Right atrium auricular region (tissue), 2 donors: Measurements from ENCODE around the gene LCN12. TPM values are rescaled to one million over a fixed set of nuclear protein-coding genes. Genes with fewer than 3 reads are reported as not detected.

ENCODE experiments used
- DNase-seq: peaks from one replicate; pipeline ENCODE4 v3.0.0-alpha.2; 2019; ENCODE audit warnings: low spot score
- H3K27ac ChIP-seq, 2 donors: fragments of 200-600 bp; sonication (generic); 1 replicate in 1 of 2; 2 replicates in 1 of 2; pipeline ENCODE4 v1.5.1; 2016 to 2019
- H3K27me3 ChIP-seq, 2 donors: fragments of 200-600 bp; sonication (generic); one replicate each; pipeline versions ENCODE4 v1.5.1 to v1.6.0; 2017 to 2019
- H3K36me3 ChIP-seq: fragments of 200-600 bp; sonication (generic); one replicate; pipeline ENCODE4 v1.5.1; 2016
- H3K4me1 ChIP-seq, 2 donors: fragments of 200-600 bp; sonication (generic); one replicate each; pipeline versions ENCODE4 v1.5.1 to v1.6.0; 2017 to 2019
- H3K4me3 ChIP-seq, 2 donors: fragments of 200-600 bp; sonication (generic); 1 replicate in 1 of 2; 2 replicates in 1 of 2; pipeline ENCODE4 v1.5.1; 2017 to 2019; ENCODE audit warnings: mild to moderate bottlenecking in 1 of 2, moderate library complexity in 1 of 2
- H3K9me3 ChIP-seq, 2 donors: fragments of 200-600 bp; sonication (generic); one replicate each; pipeline ENCODE4 v1.5.1; 2019
- total RNA-seq, 2 donors: library from RNA; depleted of rRNA; stranded (reverse); fragments of >200 nt; gene quantifications; one replicate each; pipeline ENCODE4 v1.1.0, GENCODE V29; 2016
- TF ChIP-seq, protein P1 (sequence below), 2 donors: fragments of 200-600 bp; sonication (generic); IDR thresholded peaks; one replicate each; pipeline ENCODE4 v1.5.1; 2019; ENCODE audit warnings: antibody characterized with exemption in 2 of 2

The LCN12 gene
- total RNA-seq, 2 donors from 2014 or later = 10.8 to 11.3 TPM

GRCh38 chr9:136961279-136962065, 9.4 kb downstream of the LCN12 start:
- H3K9me3 ChIP-seq = no peaks in the 10 kb centered on the region
- no peak overlapping the region for H3K4me3 ChIP-seq
- H3K27ac ChIP-seq = no peak overlapping the region
- no peaks in the 10 kb centered on the region for H3K36me3 ChIP-seq
- H3K4me1 ChIP-seq = peaks cover 0 to 26% of the 10 kb centered on the region in 2 donors
- no peaks in the 10 kb centered on the region for H3K27me3 ChIP-seq
- TF ChIP-seq, protein P1, sequence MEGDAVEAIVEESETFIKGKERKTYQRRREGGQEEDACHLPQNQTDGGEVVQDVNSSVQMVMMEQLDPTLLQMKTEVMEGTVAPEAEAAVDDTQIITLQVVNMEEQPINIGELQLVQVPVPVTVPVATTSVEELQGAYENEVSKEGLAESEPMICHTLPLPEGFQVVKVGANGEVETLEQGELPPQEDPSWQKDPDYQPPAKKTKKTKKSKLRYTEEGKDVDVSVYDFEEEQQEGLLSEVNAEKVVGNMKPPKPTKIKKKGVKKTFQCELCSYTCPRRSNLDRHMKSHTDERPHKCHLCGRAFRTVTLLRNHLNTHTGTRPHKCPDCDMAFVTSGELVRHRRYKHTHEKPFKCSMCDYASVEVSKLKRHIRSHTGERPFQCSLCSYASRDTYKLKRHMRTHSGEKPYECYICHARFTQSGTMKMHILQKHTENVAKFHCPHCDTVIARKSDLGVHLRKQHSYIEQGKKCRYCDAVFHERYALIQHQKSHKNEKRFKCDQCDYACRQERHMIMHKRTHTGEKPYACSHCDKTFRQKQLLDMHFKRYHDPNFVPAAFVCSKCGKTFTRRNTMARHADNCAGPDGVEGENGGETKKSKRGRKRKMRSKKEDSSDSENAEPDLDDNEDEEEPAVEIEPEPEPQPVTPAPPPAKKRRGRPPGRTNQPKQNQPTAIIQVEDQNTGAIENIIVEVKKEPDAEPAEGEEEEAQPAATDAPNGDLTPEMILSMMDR (IDR thresholded peaks at IDR 0.05) = no peak
- DNase-seq = no peak

DNA sequence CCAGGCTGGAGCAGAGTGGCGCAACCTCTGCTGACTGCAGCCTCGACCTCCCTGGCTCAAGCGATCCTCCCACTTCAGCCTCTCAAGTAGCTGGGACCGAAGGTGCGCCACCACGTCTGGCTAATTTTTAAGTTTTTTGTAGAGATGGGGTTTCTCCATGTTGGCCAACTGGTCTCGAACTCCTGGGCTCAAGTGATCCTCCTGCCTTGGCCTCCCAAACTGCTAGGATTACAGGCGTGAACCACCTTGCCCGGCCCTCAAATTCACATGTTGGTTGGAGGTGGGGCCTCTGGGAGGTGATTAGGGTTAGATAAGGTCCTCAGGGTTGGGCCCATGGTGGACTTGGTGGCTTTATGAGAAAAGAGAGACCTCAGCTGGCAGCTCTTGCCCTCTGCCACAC, 10.1 kb downstream of the LCN12 start:
- TF ChIP-seq, protein P1 (IDR thresholded peaks at IDR 0.05) = no peak

DNA sequence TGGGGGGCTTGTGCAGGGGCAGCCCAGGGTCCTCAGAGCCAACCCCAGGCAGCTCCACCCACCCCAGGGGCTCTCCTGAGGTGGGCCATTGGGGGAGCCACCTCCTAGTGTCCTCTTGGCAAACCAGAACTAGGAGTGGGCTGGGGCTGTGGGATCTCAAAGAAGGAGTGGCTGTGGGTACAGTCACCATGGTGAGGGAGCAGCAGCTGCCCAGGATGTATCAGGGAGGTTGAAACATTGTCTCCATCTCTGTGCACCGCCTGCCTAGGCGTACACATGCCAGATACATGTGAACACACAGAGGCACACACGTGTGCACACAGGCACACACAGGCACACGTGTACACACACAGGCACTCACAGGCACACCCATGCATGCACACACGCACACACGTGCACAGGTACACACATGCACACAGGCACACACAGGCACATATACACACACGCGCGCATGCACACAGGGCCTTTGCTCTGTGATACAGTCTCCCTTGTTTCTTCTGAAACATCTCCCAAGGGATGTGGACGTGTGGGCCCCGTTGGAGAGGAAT, 10.7 kb downstream of the LCN12 start:
- no peaks in the 10 kb centered on the region for H3K36me3 ChIP-seq
- TF ChIP-seq, protein P1 (IDR thresholded peaks at IDR 0.05) = no peak
- no peak overlapping the region for H3K27ac ChIP-seq
- DNase-seq = no peak
- no peaks in the 10 kb centered on the region for H3K9me3 ChIP-seq
- no peak overlapping the region for H3K4me3 ChIP-seq
- peaks cover 0 to 28% of the 10 kb centered on the region in 2 donors for H3K4me1 ChIP-seq
- no peaks in the 10 kb centered on the region for H3K27me3 ChIP-seq

More for the DNA sequence above, 10.1 kb downstream of the LCN12 start:
- Histone ChIP-seq H3K9me3 (no peaks in the 10 kb centered on the region), H3K27ac (no peak overlapping the region), H3K27me3 (no peaks in the 10 kb centered on the region), H3K4me3 (no peak overlapping the region), H3K36me3 (no peaks in the 10 kb centered on the region), H3K4me1 (peaks cover 0 to 28% of the 10 kb centered on the region in 2 donors)
- no peak for DNase-seq

DNA sequence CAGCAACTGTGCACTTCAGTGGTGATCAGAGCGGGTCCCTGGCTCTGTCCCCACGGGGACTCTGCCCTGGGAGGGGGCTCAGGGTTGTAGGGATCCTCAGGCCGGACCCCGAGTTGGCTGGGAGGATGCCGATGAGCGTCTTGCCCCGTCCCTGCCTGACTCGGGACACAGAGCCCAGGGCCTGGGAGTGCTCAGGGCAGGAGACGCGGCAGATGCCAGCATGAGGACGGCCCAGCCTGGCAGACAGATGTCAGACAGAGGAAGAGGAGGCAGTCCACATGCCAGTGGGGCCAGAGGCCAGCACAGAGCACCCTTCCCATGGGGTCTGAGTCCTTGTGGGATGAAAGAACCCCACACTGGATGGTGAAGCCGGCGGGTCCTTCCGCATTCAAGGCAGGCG, 11.3 kb downstream of the LCN12 start:
- Histone ChIP-seq H3K36me3 (no peaks in the 10 kb centered on the region), H3K27me3 (no peaks in the 10 kb centered on the region), H3K4me1 (peaks cover 0 to 28% of the 10 kb centered on the region in 2 donors), H3K27ac (no peak overlapping the region), H3K9me3 (no peaks in the 10 kb centered on the region), H3K4me3 (no peak overlapping the region)
- DNase-seq = no peak
- TF ChIP-seq, protein P1 (IDR thresholded peaks at IDR 0.05) = no peak

DNA sequence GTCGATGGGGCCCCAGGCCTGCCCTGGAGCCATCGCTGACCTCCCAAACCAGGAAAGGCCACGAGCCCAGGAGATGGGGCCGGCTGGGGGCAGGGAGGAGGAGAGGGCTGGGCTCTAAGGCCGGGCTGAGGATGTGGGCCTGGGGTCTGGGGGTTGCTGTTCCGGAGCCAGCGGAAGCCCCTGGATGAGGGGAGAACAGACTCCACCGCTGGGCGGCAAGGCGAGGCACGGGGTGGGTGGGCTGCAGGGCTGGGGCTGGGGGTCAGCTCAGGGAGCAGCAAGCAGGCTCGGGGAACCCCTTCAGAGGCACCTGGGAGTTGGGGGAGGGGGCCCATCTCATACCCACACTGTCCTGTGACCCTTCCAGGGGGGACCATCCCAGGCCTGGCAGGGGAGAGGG, 11.7 kb downstream of the LCN12 start:
- no peaks in the 10 kb centered on the region for H3K36me3 ChIP-seq
- H3K27ac ChIP-seq = no peak overlapping the region
- H3K9me3 ChIP-seq = no peaks in the 10 kb centered on the region
- H3K4me3 ChIP-seq = no peak overlapping the region
- DNase-seq = no peak
- peaks cover 0 to 28% of the 10 kb centered on the region in 2 donors for H3K4me1 ChIP-seq
- TF ChIP-seq, protein P1 (IDR thresholded peaks at IDR 0.05) = no peak
- H3K27me3 ChIP-seq = no peaks in the 10 kb centered on the region
